ENCODE results near the gene PARD3B. TPM values are rescaled to one million over a fixed set of nuclear protein-coding genes. Genes with fewer than 3 reads are reported as not detected.

Gene PARD3B
- total and polyA plus RNA-seq, 2 of the 8 experiments (the other 6 are each of a cell fraction or from before 2014, with no cell fraction given) = 1.2 to 5.7 TPM

GRCh38 chr2:205284334-205284733, 739.1 kb downstream of the PARD3B start:
- no peak overlapping the region for H3K9ac ChIP-seq (replicated peaks in 1 of 4; ENCODE audit: extremely low read depth in 1 of 4, low read depth in 3 of 4, low read length in 3 of 4)
- no peak overlapping the region for H2BK20ac ChIP-seq (ENCODE audit: low read length)
- H3K27ac ChIP-seq (ENCODE audit: low read depth, low read length) = no peak overlapping the region
- H4K8ac ChIP-seq (ENCODE audit: extremely low read depth, insufficient read depth, low read length) = no peak overlapping the region
- H3K79me1 ChIP-seq (ENCODE audit: low read depth, low read length) = no peaks in the 10 kb centered on the region; the same call in 1 of the 2 replicates
- H3K4ac ChIP-seq (replicated peaks; ENCODE audit: insufficient read length, low read depth, low read length) = no peak overlapping the region
- peaks cover 0 to 9% (median 4%) of the 10 kb centered on the region in 4 experiments; a peak in 3 of 7 replicates for H3K4me1 ChIP-seq (replicated peaks in 1 of 4; ENCODE audit: control insufficient read depth in 3 of 4, insufficient read depth in 4 of 4, low read length in 3 of 4)
- no peak overlapping the region for H2AK5ac ChIP-seq (ENCODE audit: low read depth, low read length)
- H2BK12ac ChIP-seq (ENCODE audit: low read depth, low read length) = no peak overlapping the region
- DNase-seq (ENCODE audit: low read depth in 1 of 2, low spot score in 2 of 2) = no peak
- no peak overlapping the region for H2BK5ac ChIP-seq (ENCODE audit: low read depth, low read length)
- POLR2A ChIA-PET (ENCODE audit: partially characterized antibody) = interaction anchor here (0.7 kb wide), 1 partner anchor 156 kb away, joined by 3 read pairs; no protein-coding TSS in a partner anchor
- no peak overlapping the region for H4K91ac ChIP-seq (replicated peaks; ENCODE audit: insufficient read length, low read length)
- H2BK15ac ChIP-seq (ENCODE audit: low read length) = no peak overlapping the region
- H3K27me3 ChIP-seq (replicated peaks in 1 of 4; ENCODE audit: control insufficient read depth in 3 of 4, extremely low read depth in 1 of 4, insufficient read depth in 3 of 4, low read length in 3 of 4) = no peaks in the 10 kb centered on the region
- H2BK120ac ChIP-seq (replicated peaks; ENCODE audit: low read depth, low read length) = no peak overlapping the region
- H3K23me2 ChIP-seq (ENCODE audit: low read depth, low read length) = no peaks in the 10 kb centered on the region
- H3K23ac ChIP-seq (ENCODE audit: insufficient read length) = no peak overlapping the region
- H4K5ac ChIP-seq (ENCODE audit: insufficient read length, low read depth, low read length) = no peak overlapping the region
- 29% methylated on average over 1 of the region's 1 CpG; no CpG with 5 or more reads in 1 of the 2 experiments for WGBS, 2 experiments (ENCODE audit: extremely low coverage in 1 of 2, insufficient coverage in 1 of 2, insufficient read length in 1 of 2, insufficient replicate concordance in 2 of 2, low coverage in 1 of 2, low lambda C conversion rate in 2 of 2, missing lambda C conversion rate in 1 of 2)
- no peak overlapping the region for H3K56ac ChIP-seq (replicated peaks; ENCODE audit: insufficient read length, low read depth, low read length)
- H3K18ac ChIP-seq (ENCODE audit: extremely low read depth, low read length) = no peak overlapping the region
- H3K4me3 ChIP-seq (ENCODE audit: extremely low read depth in 1 of 4, insufficient read depth in 2 of 4, low read depth in 3 of 4, low read length in 4 of 4) = no peak overlapping the region
- FAIRE-seq = no peak
- no peak overlapping the region for H3K14ac ChIP-seq (ENCODE audit: insufficient read length)
- no peaks in the 10 kb centered on the region for H3K36me3 ChIP-seq (ENCODE audit: control insufficient read depth in 2 of 4, insufficient read depth in 4 of 4, low read length in 3 of 4)
- H2AFZ ChIP-seq (ENCODE audit: low read length) = no peak overlapping the region
- no peaks in the 10 kb centered on the region for H4K20me1 ChIP-seq (replicated peaks in 1 of 2; ENCODE audit: control insufficient read depth in 1 of 2, insufficient read depth in 2 of 2, low read length in 2 of 2)
- CTCF ChIA-PET (ENCODE audit: partially characterized antibody) = no interaction called here
- H3K79me2 ChIP-seq (ENCODE audit: control insufficient read depth in 1 of 2, insufficient read depth in 2 of 2, low read length in 2 of 2) = no peaks in the 10 kb centered on the region
- H3K9me3 ChIP-seq (ENCODE audit: insufficient read depth in 2 of 2, low read depth in 1 of 2, low read length in 1 of 2) = no peaks in the 10 kb centered on the region; a peak in 1 of 4 replicates
- H3K4me2 ChIP-seq (ENCODE audit: insufficient read depth in 1 of 2, low read depth in 2 of 2, low read length in 2 of 2) = no peak overlapping the region
- TF ChIP-seq RNF2 (IDR thresholded peaks at IDR 0.05; ENCODE audit: borderline replicate concordance, low read depth, low read length, missing control alignments, poor library complexity, severe bottlenecking) (no peak), EP300 (IDR thresholded peaks at IDR 0.05; ENCODE audit: borderline replicate concordance in 1 of 2, low read depth in 2 of 2, low read length in 2 of 2) (no peak), TEAD4 (IDR thresholded peaks at IDR 0.05; ENCODE audit: low read depth, low read length) (no peak), FOSL1 (IDR thresholded peaks at IDR 0.05; ENCODE audit: insufficient read depth, low read depth, low read length) (no peak), CREB1 (IDR thresholded peaks at IDR 0.05) (no peak), RXRA (IDR thresholded peaks at IDR 0.05; ENCODE audit: insufficient read depth, low read depth, low read length) (no peak), CHD1 (IDR thresholded peaks at IDR 0.05; ENCODE audit: low read depth, low read length) (no peak), EGR1 (IDR thresholded peaks at IDR 0.05; ENCODE audit: borderline replicate concordance, low read depth, low read length) (no peak), BACH1 (IDR thresholded peaks at IDR 0.05; ENCODE audit: low read length) (no peak)

Data from H1 (cell line).